RWPE2 (cell line): Measurements from ENCODE around the gene MYOF.

Experiments
- ATAC-seq: fragments of 200-7000 bp; cut with Tn5 transposase; 3 replicates; pipeline ENCODE4 v1.9.1; 2021; ENCODE audit warnings: low read depth
- DNase-seq: peaks from one replicate; pipeline ENCODE4 v3.0.0-alpha.2; 2020; ENCODE audit warnings: low spot score
- H3K27ac ChIP-seq: fragments of 450-650 bp; 2 replicates; pipeline ENCODE4 v1.5.1; 2017; ENCODE audit warnings: mild to moderate bottlenecking; ENCODE audit not compliant: poor library complexity, severe bottlenecking
- H3K27me3 ChIP-seq: fragments of 250-450 bp; sonication (Bioruptor Pico); 2 replicates; pipeline ENCODE4 v1.5.1; 2021; ENCODE audit warnings: mild to moderate bottlenecking, moderate library complexity; ENCODE audit not compliant: insufficient read depth, poor library complexity, severe bottlenecking
- H3K36me3 ChIP-seq: fragments of 250-450 bp; sonication (Bioruptor Pico); 2 replicates; pipeline ENCODE4 v1.5.1; 2020; ENCODE audit warnings: low read depth, mild to moderate bottlenecking, moderate library complexity
- H3K4me1 ChIP-seq: fragments of 250-450 bp; sonication (Bioruptor Pico); 2 replicates; pipeline ENCODE4 v1.5.1; 2021; ENCODE audit warnings: mild to moderate bottlenecking, moderate library complexity; ENCODE audit not compliant: insufficient read depth, poor library complexity, severe bottlenecking
- H3K4me3 ChIP-seq: fragments of 250-450 bp; sonication (Bioruptor Pico); 2 replicates; pipeline ENCODE4 v1.5.1; 2021; ENCODE audit warnings: mild to moderate bottlenecking, moderate library complexity; ENCODE audit not compliant: severe bottlenecking
- H3K9me3 ChIP-seq: fragments of 250-450 bp; sonication (Bioruptor Pico); 2 replicates; pipeline ENCODE4 v1.5.1; 2021; ENCODE audit warnings: mild to moderate bottlenecking, moderate library complexity; ENCODE audit not compliant: severe bottlenecking
- TF ChIP-seq, protein P1 (sequence below): fragments of 450-650 bp; IDR thresholded peaks from one replicate; pipeline ENCODE4 v1.5.1; 2017; ENCODE audit warnings: mild to moderate bottlenecking, moderate library complexity; ENCODE audit not compliant: poor library complexity, severe bottlenecking

Gene MYOF

DNA sequence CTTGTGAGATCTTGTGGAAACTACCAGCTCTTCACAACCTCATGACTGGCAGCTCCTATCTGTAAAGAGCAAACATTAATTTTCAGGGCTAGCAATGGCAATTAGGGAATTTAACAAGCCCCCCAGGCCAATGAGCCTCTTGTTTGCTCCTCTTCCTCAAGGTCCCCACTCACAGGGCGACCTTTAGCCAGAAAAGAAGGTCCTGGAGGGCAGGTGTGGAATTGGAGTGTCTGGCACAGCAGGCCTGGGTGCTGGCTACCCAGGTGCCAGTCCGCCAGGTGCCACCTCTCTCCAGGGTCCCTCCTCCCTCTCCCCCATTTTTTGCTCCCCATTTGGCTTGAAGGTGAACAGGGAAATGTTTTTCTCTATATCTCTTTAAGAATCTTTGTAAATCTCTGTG is 12.4 kb upstream of the MYOF start:
- DNase-seq (no peak), ATAC-seq (no peak)
- Histone ChIP-seq H3K27me3 (no peaks in the 10 kb centered on the region), H3K4me3 (no peak overlapping the region), H3K4me1 (peaks cover 19% of the 10 kb centered on the region), H3K36me3 (peaks cover 8% of the 10 kb centered on the region), H3K27ac (no peak overlapping the region), H3K9me3 (no peaks in the 10 kb centered on the region)
- TF ChIP-seq, protein P1, sequence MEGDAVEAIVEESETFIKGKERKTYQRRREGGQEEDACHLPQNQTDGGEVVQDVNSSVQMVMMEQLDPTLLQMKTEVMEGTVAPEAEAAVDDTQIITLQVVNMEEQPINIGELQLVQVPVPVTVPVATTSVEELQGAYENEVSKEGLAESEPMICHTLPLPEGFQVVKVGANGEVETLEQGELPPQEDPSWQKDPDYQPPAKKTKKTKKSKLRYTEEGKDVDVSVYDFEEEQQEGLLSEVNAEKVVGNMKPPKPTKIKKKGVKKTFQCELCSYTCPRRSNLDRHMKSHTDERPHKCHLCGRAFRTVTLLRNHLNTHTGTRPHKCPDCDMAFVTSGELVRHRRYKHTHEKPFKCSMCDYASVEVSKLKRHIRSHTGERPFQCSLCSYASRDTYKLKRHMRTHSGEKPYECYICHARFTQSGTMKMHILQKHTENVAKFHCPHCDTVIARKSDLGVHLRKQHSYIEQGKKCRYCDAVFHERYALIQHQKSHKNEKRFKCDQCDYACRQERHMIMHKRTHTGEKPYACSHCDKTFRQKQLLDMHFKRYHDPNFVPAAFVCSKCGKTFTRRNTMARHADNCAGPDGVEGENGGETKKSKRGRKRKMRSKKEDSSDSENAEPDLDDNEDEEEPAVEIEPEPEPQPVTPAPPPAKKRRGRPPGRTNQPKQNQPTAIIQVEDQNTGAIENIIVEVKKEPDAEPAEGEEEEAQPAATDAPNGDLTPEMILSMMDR: no peak

DNA sequence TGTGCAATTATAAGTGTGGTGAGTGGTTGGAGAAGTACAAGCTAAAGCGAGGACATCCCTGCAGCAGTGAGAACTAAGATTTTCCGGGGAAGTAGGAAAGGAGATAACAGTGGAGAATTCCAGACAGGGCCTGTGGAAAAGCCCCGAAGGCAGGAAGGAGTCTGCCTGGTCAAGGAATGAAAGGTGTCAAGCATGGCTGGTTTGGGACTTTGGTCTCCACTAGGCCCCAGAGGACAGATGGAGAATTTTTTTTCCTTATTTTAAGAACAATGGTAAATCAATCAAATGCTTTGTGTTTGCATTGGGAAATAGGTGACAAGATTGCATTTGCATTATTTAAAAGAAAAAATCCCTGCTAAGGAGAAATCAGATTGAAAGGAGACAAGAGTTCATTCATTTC is 11.0 kb upstream of the MYOF start:
- no peaks in the 10 kb centered on the region for H3K36me3 ChIP-seq
- H3K27ac ChIP-seq: no peak overlapping the region
- no peak for DNase-seq
- H3K4me3 ChIP-seq: no peak overlapping the region
- ATAC-seq: no peak
- peaks cover 12% of the 10 kb centered on the region for H3K4me1 ChIP-seq
- no peaks in the 10 kb centered on the region for H3K27me3 ChIP-seq
- no peaks in the 10 kb centered on the region for H3K9me3 ChIP-seq
- TF ChIP-seq, protein P1: no peak

DNA sequence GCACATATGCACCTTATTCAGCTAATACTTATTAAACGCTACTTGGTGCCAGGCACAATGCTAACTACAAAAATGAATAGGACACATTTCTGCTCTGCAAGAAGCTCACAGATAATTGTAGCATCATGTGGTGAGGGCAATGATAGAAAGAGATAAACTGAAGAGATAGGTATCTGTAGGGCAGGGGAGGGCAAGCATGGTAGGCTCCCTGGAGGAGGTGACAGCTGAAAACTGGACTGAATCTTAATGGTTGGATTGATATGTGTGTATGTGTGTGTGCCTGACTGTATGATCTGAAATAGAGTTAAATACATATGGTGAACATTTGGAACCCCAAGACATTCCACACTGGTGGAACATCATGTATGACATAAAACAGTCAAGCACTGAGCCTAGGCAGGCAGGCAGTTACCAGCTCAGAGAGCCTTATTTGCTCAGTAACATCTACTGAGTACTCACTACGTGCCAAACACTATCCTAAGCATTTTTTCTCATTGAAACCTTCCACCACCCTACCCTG is 9.5 kb upstream of the MYOF start:
- Histone ChIP-seq H3K4me3 (no peak overlapping the region), H3K27me3 (no peaks in the 10 kb centered on the region), H3K4me1 (peaks cover 6% of the 10 kb centered on the region), H3K36me3 (no peaks in the 10 kb centered on the region), H3K27ac (no peak overlapping the region), H3K9me3 (no peaks in the 10 kb centered on the region)
- ATAC-seq (no peak), DNase-seq (no peak)
- TF ChIP-seq, protein P1: no peak

DNA sequence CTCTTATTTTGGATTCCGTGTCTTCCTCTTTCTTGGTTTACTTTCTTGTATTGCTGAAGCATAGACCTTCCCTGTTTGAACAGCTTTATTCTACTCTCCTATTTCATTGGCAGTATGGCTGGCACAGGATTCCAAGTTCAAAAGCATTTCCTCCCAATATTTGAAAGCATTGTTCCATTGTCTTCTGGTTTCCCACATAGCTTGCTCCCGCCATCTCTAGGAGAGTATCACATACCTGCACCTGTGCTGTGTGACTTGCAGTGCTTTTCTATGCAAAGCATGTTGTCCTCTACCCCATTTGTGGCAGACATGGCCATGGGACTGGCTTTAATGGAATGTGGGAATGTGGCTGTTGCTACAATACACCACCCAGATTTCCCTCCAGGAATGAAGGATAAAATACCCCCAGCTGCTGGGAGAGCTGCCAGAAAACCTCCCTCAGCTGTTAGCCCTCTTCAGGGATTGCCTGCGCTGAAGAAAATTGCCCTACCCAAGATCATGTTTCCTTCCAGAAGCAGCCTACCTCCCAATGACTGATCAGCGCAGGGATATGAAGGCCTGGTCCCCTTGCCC is 6.9 kb upstream of the MYOF start:
- H3K4me1 ChIP-seq: no peaks in the 10 kb centered on the region
- H3K36me3 ChIP-seq: no peaks in the 10 kb centered on the region
- H3K27me3 ChIP-seq: no peaks in the 10 kb centered on the region
- TF ChIP-seq, protein P1: no peak
- no peak overlapping the region for H3K4me3 ChIP-seq
- no peak for ATAC-seq
- no peak for DNase-seq
- no peak overlapping the region for H3K27ac ChIP-seq
- no peaks in the 10 kb centered on the region for H3K9me3 ChIP-seq

DNA sequence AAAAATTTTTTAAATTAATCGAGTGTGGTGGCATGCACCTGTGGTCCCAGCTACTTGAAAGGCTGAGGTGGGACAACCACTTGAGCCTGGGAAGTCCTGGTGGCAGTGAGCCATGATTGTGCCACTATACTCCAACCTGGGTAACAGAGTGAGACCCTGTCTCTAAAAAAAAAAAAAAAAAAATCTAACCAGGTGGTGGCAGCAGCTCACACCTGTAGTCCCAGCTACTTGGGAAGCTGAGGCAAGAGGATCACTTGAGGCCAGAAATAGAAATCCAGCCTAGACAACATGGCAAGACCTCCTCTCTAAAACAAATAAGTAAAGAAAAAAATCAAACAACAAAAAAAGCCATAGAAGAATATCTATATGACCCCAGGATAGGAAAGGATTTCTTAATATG is 3.6 kb upstream of the MYOF start:
- no peak overlapping the region for H3K4me3 ChIP-seq
- no peaks in the 10 kb centered on the region for H3K4me1 ChIP-seq
- no peak overlapping the region for H3K27ac ChIP-seq
- no peaks in the 10 kb centered on the region for H3K27me3 ChIP-seq
- H3K9me3 ChIP-seq: no peaks in the 10 kb centered on the region
- peaks cover 4% of the 10 kb centered on the region; the same call in 1 of the 2 replicates for H3K36me3 ChIP-seq
- TF ChIP-seq, protein P1: peak; percentile 41
- DNase-seq (no peak), ATAC-seq (no peak)
